ENCODE measurements around the gene DPYSL3.

DNA sequence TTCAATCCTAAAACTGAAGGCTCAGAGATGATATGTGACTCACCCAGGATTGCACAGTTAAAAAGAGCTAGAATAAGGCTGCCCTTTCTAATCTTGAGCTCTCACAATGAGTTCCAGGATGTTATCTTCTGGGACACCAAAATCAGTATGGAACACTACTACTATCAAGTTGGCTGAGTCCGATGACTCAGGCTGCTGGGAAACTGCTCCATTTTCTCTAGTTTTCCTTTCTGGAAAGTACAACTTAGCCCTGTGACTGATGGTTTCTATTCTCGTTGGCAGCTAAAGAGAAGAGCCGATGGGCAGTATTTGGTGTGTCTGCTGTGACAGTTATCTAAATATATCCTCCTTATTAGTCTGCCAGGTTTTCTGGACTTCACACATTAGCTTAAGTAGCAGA lies 37.9 kb upstream of the DPYSL3 start:
- TF ChIP-seq, protein P1, sequence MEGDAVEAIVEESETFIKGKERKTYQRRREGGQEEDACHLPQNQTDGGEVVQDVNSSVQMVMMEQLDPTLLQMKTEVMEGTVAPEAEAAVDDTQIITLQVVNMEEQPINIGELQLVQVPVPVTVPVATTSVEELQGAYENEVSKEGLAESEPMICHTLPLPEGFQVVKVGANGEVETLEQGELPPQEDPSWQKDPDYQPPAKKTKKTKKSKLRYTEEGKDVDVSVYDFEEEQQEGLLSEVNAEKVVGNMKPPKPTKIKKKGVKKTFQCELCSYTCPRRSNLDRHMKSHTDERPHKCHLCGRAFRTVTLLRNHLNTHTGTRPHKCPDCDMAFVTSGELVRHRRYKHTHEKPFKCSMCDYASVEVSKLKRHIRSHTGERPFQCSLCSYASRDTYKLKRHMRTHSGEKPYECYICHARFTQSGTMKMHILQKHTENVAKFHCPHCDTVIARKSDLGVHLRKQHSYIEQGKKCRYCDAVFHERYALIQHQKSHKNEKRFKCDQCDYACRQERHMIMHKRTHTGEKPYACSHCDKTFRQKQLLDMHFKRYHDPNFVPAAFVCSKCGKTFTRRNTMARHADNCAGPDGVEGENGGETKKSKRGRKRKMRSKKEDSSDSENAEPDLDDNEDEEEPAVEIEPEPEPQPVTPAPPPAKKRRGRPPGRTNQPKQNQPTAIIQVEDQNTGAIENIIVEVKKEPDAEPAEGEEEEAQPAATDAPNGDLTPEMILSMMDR (IDR thresholded peaks at IDR 0.05), result no peak
- no peak for TF ChIP-seq POLR2A (IDR thresholded peaks at IDR 0.05)

Data from esophagus squamous epithelium (tissue), 4 donors.